ENCODE measurements around the gene PDLIM3.
A peak's percentile ranks its signal among the peaks of the same experiment; 100 is the strongest.
"Not testable (repeated sequence)": the region's sequence is repeated elsewhere in the genome, so short reads cannot be mapped to it uniquely, and the experiment has no call there.

Gene PDLIM3

GRCh38 chr4:185513489-185514181 is 21.7 kb downstream of the PDLIM3 start:
- no peak overlapping the region for H3K4me3 ChIP-seq (replicated peaks; ENCODE audit: low read depth, low read length)
- no peak for TF ChIP-seq CTCF (IDR thresholded peaks at IDR 0.05; ENCODE audit: low read depth, low read length, missing control alignments)
- DNase-seq (ENCODE audit: extremely low read depth, low read depth) = no peak

GRCh38 chr4:185512516-185512915 is 22.8 kb downstream of the PDLIM3 start:
- no peak for DNase-seq (ENCODE audit: extremely low read depth, low read depth)
- no peak for TF ChIP-seq CTCF (IDR thresholded peaks at IDR 0.05; ENCODE audit: low read depth, low read length, missing control alignments)
- H3K4me3 ChIP-seq (replicated peaks; ENCODE audit: low read depth, low read length) = no peak overlapping the region

DNA sequence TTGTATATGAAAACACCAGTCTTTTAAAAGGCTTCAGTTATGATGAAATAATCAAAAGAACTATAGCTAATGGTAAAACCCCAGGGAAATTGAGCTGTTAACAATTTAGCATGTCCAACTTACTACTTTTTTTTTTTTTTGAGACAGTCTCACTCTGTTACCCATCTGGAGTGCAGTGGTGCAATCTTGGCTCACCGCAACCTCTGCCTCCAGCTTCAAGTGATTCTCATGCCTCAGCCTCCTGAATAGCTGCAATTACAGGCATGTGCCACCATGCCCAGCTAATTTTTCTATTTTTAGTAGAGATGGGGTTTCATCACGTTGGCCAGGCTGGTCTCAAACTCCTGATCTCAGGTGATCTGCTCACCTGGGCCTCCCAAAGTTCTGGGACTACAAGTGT is 24.1 kb downstream of the PDLIM3 start:
- H3K4me3 ChIP-seq (replicated peaks; ENCODE audit: low read depth, low read length); DNase-seq (ENCODE audit: extremely low read depth, low read depth): not testable (repeated sequence)

DNA sequence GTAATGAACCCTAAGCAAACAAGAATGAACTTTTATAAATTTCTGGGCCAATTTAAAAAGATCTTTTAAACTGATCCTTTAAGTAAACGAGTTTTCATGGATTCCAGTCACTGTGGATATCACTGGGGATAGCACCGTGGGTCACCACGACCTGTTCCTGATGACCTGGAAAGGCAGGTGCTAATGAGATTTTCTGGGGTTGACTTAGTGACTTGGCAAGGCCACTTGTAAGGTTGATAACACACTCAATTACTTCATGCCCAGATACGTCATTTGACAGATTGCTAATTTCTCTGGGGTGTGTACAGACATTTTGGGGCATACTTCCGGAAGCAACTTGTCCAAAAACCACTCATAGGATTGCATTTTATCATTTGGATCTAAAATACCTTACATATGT is 24.5 kb downstream of the PDLIM3 start:
- no peak overlapping the region for H3K4me3 ChIP-seq (replicated peaks; ENCODE audit: low read depth, low read length)
- no peak for DNase-seq (ENCODE audit: extremely low read depth, low read depth)
- TF ChIP-seq CTCF (IDR thresholded peaks at IDR 0.05; ENCODE audit: low read depth, low read length, missing control alignments) = no peak

GRCh38 chr4:185508181-185508580 is 27.1 kb downstream of the PDLIM3 start:
- no peak for TF ChIP-seq CTCF (IDR thresholded peaks at IDR 0.05; ENCODE audit: low read depth, low read length, missing control alignments)
- DNase-seq (ENCODE audit: extremely low read depth, low read depth) = no peak

GRCh38 chr4:185506422-185506821 is 28.9 kb downstream of the PDLIM3 start:
- no peak for DNase-seq (ENCODE audit: extremely low read depth, low read depth)
- no peak for TF ChIP-seq CTCF (IDR thresholded peaks at IDR 0.05; ENCODE audit: low read depth, low read length, missing control alignments)
- no peak overlapping the region for H3K4me3 ChIP-seq (replicated peaks; ENCODE audit: low read depth, low read length)

More at GRCh38 chr4:185508181-185508580, 27.1 kb downstream of the PDLIM3 start:
- H3K4me3 ChIP-seq (replicated peaks; ENCODE audit: low read depth, low read length) = no peak overlapping the region

- no peak for TF ChIP-seq CTCF (IDR thresholded peaks at IDR 0.05; ENCODE audit: low read depth, low read length, missing control alignments)
- H3K4me3 ChIP-seq (replicated peaks; ENCODE audit: low read depth, low read length) = 0 out of 2 replicates have a peak overlapping the region, but pooled peaks have one; percentile 6
- no peak for DNase-seq (ENCODE audit: extremely low read depth, low read depth)
Observed at GRCh38 chr4:185504098-185505047, 30.9 kb downstream of the PDLIM3 start.

Data from HFF-Myc (cell line).